ENCODE results near the gene EID2B. TPM values are rescaled to one million over a fixed set of nuclear protein-coding genes. Genes with fewer than 3 reads are reported as not detected.
A peak's percentile ranks its signal among the peaks of the same experiment; 100 is the strongest.

The EID2B gene
- total and polyA plus RNA-seq, 2 of the 13 experiments (the other 11 are each of a cell fraction or from before 2014, with no cell fraction given) = 2.5 to 3.7 TPM

GRCh38 chr19:39532233-39533002, at the start of gene EID2B (continued):
- no peak for TF ChIP-seq NFIB (CRISPR knock-in tag; IDR thresholded peaks at IDR 0.05; ENCODE audit: borderline replicate concordance)
- no peak for TF ChIP-seq RXRA (CRISPR knock-in tag; IDR thresholded peaks at IDR 0.05)
- peak; percentile 67; the same call in 1 of the 2 replicates for TF ChIP-seq HOXD1 (CRISPR knock-in tag; IDR thresholded peaks at IDR 0.05)
- TF ChIP-seq SP1 (IDR thresholded peaks at IDR 0.05) = no peak
- TF ChIP-seq SP1 (CRISPR knock-in tag; IDR thresholded peaks at IDR 0.05) = 0 out of 2 replicates have a peak, but pooled peaks have one; percentile 15
- TF ChIP-seq KDM3A (CRISPR knock-in tag; IDR thresholded peaks at IDR 0.05; ENCODE audit: low read depth) = peak; percentile 2; the same call in 1 of the 2 replicates
- TF ChIP-seq ATF7-NPFF (CRISPR knock-in tag; IDR thresholded peaks at IDR 0.05; ENCODE audit: low read depth) = 0 out of 2 replicates have a peak, but pooled peaks have one; percentile 32
- no peak for TF ChIP-seq JARID2 (CRISPR knock-in tag; IDR thresholded peaks at IDR 0.05; ENCODE audit: insufficient replicate concordance)
- no peak; the same call in 1 of the 2 replicates for TF ChIP-seq MATR3 (CRISPR knock-in tag; IDR thresholded peaks at IDR 0.05)
- no peak for TF ChIP-seq CENPBD1 (CRISPR knock-in tag; IDR thresholded peaks at IDR 0.05; ENCODE audit: borderline replicate concordance, low read depth)
- no peak for TF ChIP-seq BORCS8-MEF2B (CRISPR knock-in tag; IDR thresholded peaks at IDR 0.05)
- TF ChIP-seq RAD21 (CRISPR knock-in tag; IDR thresholded peaks at IDR 0.05) = peak; percentile 96
- no peak; the same call in 1 of the 2 replicates for TF ChIP-seq HMG20B (CRISPR knock-in tag; conservative IDR thresholded peaks at IDR 0.05)
- TF ChIP-seq MED8 (CRISPR knock-in tag; IDR thresholded peaks at IDR 0.05; ENCODE audit: insufficient replicate concordance) = no peak
- TF ChIP-seq SOX5 (CRISPR knock-in tag; IDR thresholded peaks at IDR 0.05; ENCODE audit: borderline replicate concordance) = 0 out of 2 replicates have a peak, but pooled peaks have one; percentile 15
- TF ChIP-seq MIER3 (CRISPR knock-in tag; IDR thresholded peaks at IDR 0.05; ENCODE audit: borderline replicate concordance) = peak; percentile 54; the same call in 1 of the 2 replicates
- no peak for TF ChIP-seq THYN1 (CRISPR knock-in tag; IDR thresholded peaks at IDR 0.05; ENCODE audit: borderline replicate concordance, low read depth)
- TF ChIP-seq SP5 (CRISPR knock-in tag; IDR thresholded peaks at IDR 0.05; ENCODE audit: borderline replicate concordance, low read depth) = no peak
- no peak; the same call in 1 of the 2 replicates for TF ChIP-seq ZNF776 (CRISPR knock-in tag; IDR thresholded peaks at IDR 0.05)
- TF ChIP-seq HBP1 (CRISPR knock-in tag; IDR thresholded peaks at IDR 0.05; ENCODE audit: low read depth) = no peak
- peak; percentile 62; the same call in 1 of the 2 replicates for TF ChIP-seq DZIP1 (CRISPR knock-in tag; IDR thresholded peaks at IDR 0.05)
- TF ChIP-seq ERF (CRISPR knock-in tag; IDR thresholded peaks at IDR 0.05) = peak; percentile 72; the same call in 1 of the 2 replicates
- peak; percentile 91 for TF ChIP-seq MEIS1 (CRISPR knock-in tag; IDR thresholded peaks at IDR 0.05; ENCODE audit: borderline replicate concordance)
- no peak for TF ChIP-seq E2F5 (CRISPR knock-in tag; conservative IDR thresholded peaks at IDR 0.05)

Measured in HepG2 (cell line).